NCI-H345 treated with DMSO at 0.1 percent for 48 hours (cell line): Measurements from ENCODE around the gene TPST1.
"Not testable (repeated sequence)": the region's sequence is repeated elsewhere in the genome, so short reads cannot be mapped to it uniquely, and the experiment has no call there.

ENCODE experiments used
- DNase-seq: peaks from one replicate; lab custom pipeline; 2025; ENCODE audit not compliant: unreplicated experiment; lab: John Stamatoyannopoulos, UW

Gene TPST1

DNA sequence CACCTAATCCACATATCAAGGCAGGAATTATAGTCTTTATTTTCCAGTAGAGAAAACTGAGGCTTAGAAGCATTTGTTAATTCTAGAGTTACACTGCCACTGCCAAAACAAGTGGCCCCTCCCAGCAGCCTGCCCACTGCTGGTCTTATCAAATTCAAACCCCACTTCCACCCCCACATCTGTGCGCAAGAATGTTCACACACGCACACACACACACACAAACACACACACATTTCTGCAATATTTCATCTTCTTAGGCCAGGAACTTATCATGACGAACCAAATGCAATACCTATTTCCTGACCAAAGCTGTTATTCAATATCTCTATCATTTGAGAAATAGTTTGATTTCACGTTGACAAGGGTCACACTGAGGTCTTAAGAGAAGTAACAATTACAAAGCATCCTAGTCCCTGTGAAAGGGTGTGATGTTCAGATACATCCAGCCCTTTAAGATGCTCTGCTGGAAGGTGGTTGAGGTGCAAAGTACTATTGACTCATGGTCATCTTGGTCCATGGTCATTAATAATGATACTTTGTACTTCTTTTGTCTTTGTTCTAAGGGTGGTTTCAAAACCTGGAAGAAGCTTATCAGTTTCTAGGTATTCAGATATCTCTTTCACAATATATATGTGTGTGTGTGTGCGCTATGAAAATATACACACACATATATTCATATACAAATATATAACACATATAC is 169.2 kb downstream of the TPST1 start:
- not testable (repeated sequence) for DNase-seq

DNA sequence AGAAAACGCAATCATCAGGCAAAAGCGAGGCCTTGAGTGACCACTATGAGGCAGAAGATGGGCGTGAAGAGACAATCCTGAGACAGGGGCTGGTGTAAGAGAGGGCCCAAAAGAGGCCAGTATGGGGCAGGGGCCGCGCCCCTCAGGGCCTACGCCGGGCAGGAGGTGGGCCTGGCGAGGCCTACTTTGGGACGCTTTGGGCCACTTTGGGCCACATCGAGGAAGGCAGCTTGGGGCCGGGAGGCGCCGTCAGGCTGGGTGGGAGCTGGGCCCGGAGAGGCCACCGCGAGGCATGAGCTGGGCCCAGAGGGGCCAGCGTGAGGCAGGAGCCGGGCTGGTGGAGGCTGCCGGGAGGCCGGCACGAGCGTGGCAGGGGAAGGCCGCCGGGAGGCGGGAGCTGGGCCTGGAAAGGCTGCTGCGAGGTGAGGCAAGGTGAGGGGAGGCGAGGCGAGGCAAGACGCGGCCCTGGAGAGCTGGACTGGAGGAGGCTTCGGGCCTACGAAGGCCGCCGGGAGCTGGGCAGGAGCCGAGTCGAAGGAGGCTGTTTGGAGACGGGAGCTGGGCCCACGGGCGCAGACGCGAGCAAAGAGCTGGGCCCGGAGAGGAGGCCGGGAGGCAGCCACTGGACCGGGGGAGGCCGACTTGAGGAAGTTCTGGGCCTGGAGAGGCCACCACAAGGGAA is 171.3 kb downstream of the TPST1 start:
- no peak for DNase-seq

DNA sequence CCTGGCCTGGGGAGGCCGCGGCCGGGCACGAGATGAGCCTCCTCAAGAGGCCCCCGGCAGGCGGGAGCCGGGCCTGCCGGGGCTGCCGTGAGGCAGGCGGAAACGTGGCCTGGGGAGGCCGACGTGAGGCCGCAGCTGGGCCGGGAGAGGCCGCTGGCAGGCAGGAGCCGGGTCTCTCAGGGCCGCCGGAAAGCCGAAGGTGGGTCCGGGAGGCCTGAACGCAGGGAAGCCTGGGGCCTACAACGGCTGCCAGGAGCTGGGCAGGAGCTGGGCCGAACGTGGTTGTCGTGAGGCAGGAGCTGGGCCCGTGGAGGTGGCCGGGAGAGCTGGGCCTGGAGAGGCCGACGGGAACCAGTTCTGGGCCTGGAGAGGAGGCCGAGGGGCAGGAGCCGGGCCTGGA is 171.9 kb downstream of the TPST1 start:
- DNase-seq, result no peak

DNA sequence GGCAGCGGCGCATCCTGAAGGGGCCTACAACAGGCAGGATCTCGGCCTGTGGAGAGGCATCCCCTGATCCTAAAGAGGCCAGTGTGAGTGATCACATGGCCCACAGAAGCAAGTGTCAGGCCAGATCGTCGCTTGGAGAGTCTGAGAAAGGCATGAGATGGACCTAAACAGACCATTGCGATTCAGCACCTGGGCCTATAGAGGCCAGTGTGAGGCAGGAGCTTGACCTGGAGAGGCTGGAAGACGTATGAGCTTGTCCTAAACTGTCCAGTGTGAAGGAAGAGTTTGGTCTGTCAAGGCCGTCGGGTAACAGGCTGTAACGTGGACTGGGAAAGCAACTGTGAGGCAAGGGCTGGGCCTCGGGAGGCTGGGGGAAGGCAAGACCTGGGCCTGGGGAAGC is 172.6 kb downstream of the TPST1 start:
- DNase-seq, result no peak

DNA sequence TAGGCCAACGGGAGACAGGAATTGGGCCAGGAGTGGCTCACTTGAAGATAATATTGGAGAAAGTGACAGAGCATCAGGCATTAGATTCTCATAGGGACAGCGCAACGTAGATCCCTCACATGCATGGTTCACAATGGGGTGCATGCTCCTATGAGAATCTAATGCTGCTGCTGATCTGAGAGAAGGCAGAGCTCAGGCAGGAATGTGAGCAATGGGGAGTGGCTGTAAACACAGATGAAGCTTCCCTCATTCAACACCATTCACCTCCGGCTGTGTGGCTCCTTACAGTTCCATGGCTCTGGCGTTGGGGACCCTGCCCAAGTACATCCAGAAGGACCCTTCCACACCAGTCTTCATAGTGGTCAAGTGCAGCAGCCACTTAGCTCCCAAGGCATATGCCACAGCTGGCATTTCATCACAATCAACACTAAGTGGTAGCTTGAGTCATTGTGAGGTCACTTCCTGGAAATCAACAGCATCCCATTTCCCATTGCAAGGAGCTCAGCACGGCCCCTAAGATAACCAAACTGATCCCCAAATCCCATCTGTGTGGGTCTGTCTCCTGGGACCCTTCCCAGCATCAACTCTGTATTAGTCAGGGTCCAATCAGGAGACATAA is 174.5 kb downstream of the TPST1 start:
- no peak for DNase-seq

DNA sequence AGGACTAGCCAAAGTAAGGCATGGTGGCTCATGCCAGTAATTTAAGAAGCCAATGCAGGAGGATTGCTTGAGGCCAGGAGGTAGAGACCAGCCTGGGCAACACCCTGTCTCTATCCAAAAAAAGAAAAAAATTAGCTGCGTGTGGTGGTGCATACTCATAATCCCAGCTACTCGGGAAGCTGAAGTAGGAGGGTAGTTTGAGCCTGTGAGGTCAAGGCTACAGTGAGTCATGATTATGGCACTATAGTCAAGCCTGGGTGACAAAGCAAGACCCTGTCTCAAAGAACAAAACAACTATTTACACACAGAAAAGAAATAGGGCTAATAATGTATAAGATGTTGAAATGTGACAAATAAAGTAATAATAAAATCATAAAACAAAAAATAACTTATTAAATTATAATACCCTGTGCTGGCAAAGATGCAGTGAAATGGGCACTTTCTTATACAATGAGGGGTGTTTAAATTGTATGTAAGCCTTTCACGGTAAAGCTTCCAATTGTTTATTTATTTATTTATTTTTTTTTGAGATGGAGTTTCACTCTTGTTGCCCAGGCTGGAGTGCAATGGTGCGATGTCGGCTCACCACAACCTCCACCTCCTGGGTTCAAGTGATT is 175.2 kb downstream of the TPST1 start:
- no peak for DNase-seq

DNA sequence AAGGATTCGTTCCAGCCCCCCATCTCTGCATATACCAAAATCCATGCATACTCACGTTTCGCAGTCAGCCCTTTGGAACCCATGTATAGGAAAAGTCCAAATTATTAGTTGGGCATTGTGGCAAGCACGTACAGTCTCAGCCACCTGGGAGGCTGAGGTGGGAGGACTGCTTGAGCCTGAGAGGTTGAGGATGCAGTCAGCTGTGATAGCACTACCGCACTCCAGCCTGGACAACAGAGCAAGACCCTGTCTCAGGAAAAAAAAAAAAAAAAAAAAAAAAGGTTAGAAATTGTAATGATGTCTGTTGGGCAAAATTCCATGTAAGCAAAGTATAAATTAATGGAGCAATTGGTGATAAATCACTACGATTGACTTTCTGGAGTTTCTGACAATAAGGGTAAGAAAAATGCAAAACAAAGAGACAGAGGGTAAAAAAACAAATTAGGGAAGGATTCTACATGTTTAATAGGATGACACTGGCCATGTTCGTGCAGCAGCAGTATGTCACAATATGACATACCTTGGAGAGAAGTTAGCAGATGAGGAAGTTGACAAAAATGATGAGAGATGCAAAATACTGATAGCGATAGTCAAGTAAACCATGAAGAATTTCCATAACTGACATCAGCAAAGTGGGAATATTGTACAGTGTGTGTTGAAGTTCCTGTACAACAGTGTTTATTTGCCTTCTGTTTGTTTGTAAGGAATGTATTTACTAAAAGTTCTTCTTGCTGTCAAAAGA is 177.2 kb downstream of the TPST1 start:
- not testable (repeated sequence) for DNase-seq

DNA sequence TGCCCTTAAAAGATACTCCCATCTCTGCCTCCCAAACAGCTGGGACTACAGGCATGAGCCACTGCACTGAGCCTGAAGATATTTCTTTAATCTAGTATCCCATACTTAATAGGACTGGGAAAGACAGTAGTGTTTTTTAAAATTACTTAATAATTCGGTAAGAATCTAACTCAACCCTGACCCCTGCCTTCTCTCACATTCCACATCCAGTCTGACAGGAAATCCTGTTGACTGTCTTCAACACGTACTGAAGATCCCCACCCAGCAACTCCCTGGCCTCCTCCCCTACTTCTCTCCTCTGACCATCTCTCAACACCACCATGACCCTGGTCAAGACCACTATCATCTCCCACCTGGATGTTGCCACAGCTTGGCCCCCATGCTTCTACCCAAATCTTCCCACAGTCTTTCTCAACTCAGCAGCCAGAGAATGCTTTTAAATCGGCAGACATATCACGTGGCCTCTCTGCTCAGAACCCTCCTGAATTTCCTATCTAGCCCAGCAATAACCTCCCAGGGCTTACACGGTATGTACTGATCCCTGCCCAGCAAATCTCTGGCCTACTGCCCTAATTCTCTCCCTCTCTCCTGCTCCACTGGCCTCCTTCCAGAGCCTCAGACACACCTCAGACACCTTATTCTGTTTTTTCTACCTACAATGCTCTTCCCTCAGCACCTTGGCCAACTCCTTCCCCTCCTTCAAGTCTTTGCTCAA is 180.2 kb downstream of the TPST1 start:
- DNase-seq, result not testable (repeated sequence)

DNA sequence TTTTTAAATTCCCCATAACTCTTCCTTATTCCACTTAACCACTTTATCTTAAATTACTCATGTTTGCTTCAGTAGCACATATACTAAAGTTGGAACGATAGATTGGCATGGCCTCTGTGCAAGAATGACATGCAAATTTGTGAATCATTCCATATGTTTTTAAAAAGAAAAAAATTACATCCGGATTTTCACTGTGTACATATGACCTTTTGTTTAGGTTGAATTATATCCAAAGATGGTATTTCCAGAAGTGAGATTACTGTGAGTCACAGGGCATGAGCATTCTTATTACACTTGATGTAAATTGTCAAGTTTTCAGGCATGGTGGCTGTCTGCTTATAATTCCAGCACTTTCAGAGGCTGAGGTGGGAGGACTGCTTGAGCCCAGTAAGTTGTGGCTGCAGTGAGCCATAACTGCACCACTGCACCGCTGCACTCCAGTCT is 190.0 kb downstream of the TPST1 start:
- DNase-seq, result not testable (repeated sequence)

DNA sequence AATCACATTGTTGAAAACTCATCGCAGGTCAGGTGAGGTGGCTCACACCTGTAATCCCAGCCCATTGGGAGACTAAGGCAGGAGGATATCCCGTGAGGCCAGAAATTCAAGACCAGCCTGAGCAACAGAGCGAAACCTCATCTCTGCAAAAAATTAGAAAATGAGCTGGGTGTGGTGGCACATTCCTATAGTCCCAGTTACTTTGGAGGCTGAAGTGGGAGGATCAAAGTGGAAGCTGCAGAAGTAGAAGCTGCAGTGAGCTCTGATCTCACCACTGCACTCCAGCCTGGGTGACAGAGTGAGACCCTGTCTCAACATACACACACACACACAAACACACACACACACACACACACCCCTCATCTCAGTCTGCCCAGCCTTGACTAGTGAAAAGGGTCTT is 190.9 kb downstream of the TPST1 start:
- DNase-seq, result not testable (repeated sequence)

DNA sequence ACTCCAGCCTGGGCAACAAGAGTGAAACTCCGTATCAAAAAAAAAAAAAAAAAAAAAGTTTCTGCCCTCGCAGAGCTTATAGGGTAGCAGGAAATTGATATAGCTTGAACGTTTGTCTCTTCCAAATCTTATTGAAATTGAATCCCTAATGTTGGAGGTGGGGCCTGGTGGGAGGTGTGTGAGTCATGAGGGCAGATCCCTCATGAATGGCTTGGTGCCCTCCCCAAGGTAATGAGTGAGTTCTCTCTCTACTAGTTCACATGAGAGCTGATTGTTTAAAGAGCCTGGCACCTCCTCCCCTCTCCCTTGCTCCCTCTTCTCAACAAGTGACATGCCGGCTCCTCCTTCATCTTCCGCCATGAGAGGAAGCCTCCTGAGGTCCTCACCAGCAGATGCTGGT is 193.7 kb downstream of the TPST1 start:
- DNase-seq, result not testable (repeated sequence)

DNA sequence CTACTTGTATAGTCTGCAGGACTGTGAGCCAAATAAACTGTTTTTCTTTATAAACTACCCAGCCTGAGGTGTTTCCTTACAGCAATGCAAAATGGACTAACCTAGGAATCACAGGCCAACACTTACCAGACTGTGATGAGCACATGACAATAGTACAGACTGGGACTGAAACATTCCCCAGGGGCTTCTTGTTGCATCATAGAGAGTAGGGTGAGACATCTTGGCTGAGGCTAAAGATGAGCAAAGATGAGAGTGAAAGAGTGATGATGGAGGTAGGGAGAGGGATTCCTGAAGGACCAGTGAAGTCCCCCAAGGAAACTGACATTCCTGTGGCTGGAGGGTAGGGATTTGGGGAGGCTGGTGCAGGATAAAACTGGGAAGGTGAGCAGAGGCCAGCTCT is 194.4 kb downstream of the TPST1 start:
- DNase-seq, result no peak

DNA sequence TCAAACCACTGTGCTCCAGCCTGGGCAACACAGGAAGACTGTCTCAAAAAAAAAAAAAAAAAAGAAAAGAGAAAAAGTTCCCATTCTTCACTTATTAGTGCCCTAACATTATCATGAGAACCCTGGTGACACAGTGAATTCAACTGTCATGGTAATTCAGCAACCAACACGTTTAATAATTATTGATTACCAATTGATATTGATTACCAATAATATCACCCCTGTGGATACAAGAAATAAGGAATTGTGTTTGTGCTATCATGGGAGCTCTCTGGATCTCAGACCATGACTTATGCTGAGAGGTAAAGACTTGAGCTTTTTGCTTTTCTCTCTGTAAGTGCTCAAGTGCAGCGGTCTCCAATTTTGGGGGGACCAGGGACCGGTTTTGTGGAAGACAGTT is 195.3 kb downstream of the TPST1 start:
- DNase-seq, result no peak

DNA sequence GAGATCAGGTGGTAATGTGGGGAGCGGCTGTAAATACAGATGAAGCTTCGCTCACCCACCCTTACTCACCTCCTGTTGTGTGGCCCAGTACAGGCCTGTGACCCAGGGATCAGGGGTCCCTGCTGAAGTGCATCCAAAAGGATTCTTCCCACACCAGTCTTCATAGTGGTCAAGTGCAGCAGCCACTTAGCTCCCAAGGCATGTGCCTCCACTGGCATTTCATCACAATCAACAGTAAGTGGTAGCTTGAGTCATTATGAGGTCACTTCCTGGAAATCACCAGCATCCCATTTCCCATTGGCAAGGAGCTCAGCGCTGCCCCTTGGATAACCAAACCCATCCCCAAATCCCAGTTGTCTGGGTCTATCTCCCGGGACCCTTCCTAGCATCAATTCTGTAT is 196.0 kb downstream of the TPST1 start:
- DNase-seq, result not testable (repeated sequence)

DNA sequence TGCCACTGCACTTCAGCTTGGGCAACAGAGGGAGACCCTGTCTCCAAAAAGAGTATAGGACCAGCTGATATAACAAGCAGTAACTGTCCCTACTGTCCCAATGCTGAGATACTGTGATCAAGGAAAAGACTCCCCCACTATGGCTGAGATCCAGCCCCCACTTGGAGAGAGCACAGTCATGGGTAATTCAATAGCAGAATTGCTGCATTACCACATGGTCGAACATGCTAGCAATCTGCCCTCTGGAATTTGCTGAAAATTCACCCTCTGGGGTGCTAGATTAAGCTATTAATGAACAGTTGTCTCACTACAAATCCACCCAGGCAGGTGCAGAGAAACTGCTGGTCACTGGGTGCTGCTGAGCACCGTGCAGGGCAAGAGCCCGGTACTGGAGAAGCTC is 196.8 kb downstream of the TPST1 start:
- DNase-seq, result not testable (repeated sequence)

DNA sequence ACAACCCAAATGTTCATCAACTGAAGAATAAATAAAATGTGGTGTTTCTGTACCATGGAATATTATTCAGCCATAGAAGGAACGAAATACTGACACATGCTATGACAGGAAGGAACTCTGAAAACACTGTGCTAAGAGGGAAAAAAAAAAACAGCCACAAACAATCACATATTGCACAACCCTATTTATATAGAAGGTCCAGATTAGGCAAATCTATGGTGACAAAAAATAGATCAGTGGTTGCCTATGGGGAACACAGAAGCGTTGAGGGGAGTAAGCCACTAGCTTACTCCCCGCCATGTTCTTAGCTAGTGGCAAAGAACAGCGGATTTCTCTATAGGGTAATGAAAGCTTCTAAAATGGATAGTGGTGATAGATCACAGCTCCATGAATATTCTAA is 198.4 kb downstream of the TPST1 start:
- no peak for DNase-seq

DNA sequence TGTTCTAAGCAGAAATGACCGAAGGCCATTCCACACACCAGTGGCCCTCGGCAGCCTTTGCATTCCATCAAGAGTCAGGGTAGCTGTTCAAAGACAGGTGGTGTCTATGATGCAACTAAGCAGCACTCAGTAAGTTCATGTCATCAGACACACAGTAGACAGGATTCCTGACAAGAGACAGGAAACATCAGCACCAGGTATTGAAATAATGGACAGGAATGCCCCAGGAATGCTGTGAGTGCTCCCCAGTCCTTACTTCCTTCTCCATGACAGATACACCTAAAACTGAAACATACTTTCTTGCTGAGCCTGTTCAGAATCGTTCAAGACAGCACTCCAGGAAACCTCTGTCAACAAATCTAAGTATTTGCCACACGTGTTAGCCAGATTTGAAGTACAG is 204.4 kb downstream of the TPST1 start:
- DNase-seq, result no peak
